ENCODE measurements around the gene TRERF1.

Gene TRERF1

DNA sequence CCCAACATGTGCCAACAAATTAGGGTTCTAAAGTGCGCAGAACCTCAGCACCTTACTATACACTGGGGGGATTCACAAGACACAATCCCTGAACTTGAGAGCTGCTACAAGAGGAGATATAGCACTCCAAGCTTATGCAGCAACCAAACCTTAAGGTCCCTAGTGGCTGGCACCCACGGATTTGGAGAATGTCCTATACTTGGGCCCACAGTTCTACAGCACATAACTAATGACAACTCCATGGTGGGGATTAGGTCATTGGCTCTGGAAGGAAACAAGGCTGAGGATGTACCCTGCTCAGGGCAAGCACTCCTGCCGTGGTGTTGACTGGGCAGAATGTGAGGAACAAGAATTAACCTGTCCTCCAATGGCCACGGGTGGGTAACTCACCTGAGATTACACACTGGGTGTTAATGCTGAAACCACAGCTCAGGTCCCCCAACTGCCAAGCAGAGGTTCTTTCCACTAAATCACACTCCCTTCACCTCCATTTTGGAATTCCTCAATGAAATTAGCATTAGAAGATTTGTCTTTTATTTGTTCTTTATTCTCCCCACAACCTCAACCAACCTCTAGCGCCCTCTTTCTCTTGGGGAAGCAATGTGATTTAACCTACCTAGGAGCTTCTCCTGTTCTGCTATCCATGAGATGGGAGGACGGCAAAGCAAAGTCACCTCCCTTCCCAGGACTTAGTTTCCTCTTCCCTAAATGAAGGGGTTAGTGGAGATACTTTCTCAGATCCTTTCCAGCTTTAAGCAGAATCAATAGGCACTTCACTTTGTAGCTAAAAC is 32.0 kb downstream of the TRERF1 start:
- no peak for DNase-seq

DNA sequence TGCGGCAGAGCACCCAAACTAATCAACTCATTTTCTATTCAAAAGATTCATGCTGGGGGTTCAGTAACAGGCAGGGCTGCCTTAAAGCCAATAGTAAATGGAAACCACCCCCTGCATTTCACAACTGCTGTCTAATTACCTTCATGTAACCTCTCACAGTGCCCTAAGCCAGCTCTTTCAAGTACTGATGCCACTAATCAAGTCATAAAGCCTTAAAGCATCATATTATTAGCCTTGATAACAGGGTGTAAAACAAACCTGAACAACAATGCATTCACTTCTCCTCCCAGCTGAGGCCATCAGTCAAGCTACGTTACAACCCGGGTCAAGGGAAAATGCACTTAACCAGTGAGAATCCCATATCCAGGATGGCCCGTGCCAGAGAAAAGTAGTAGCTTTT is 33.0 kb downstream of the TRERF1 start:
- no peak for DNase-seq

- DNase-seq = peak; percentile 11 to 14
Measured at GRCh38 chr6:42417641-42418112, 34.0 kb downstream of the TRERF1 start.

- DNase-seq = peak in 1 of 2 experiments; percentile 17
Measured at GRCh38 chr6:42411406-42411805, 40.3 kb downstream of the TRERF1 start.

GRCh38 chr6:42410861-42411260 is 40.9 kb downstream of the TRERF1 start:
- no peak for DNase-seq

DNA sequence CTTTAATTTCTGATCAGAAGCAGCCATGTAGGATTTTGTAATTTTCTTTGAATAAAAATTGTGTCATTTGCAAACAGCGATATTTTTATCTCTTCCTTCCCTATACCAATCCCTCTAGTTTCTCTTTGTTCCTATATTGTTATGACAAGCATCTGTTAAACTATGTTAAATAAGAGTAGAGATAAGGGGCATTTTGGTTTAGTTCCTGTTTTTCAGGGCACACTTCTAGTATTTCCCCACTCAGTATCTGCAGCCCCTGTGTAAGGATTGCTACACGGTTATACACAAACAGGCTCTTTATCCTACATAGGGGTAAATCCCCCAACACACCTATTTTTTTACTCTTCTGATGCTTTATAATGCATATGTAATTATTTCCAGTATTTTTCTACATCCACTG is 42.1 kb downstream of the TRERF1 start:
- peak; percentile 91 to 94 for DNase-seq

DNA sequence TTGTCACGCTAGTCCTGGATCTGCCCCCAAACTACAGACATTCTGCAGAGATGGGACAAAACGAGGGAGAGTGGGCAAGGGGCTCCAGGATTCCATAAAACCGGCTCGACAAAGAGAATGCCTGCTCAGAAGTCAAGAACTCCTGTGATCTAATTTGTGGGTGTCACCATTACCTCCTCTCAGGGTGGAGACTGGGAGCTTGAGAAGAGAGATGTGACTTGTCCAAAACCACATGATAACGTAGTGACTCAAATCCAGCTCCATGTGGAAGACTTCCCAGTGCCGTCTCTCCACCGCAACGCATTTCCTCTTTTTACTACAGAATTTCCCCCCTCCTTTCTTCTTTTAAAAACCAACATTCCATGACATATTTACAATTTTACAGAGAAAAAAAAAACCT is 44.3 kb downstream of the TRERF1 start:
- peak; percentile 78 to 79 for DNase-seq

DNA sequence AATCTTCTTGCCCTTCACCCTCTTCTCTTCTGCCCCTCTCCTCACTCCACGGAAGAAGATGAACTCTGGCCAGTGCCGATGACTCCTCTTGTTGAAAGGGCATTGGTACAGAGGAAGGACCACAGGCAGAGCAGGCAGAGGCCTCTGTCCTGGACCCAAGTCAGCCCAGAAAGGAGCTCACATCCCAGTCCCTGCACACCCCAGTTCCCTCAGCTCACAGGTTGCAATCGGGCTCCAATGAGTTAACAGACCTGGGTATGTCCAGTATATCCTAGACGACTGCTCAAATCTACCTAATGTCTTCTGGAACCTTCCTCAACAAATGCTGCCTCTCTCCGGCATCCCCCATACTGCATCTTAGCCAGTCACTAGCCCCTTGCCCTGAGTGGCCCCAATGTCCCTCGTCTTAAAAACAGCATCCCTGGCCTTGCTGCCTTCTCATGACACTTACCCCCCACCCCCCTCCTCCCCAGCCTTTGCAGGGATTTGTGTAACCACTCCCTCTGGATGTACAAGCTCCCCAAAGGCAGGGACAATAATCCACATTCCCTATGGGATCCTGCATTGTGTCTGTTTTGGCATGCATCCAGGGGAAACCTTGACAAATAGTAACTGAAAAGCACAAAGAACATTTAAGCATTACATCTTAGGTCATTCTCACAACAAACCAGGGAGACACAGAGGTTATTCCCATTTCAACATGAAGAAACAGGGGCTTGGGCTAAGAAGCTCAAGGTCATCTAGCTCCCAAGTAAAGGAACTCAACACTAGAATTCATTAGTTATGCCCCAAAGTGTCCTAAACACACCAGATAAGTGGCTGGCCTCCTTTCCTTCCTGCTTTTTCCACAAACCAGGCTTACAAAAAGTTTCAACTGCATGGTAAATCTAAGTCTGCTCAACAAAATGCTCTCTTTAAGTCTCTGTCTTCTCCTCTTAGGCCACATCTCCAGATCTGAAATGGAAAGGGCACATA is 45.1 kb downstream of the TRERF1 start:
- DNase-seq = no peak

- DNase-seq = no peak
Measured at GRCh38 chr6:42405021-42405420, 46.7 kb downstream of the TRERF1 start.

DNA sequence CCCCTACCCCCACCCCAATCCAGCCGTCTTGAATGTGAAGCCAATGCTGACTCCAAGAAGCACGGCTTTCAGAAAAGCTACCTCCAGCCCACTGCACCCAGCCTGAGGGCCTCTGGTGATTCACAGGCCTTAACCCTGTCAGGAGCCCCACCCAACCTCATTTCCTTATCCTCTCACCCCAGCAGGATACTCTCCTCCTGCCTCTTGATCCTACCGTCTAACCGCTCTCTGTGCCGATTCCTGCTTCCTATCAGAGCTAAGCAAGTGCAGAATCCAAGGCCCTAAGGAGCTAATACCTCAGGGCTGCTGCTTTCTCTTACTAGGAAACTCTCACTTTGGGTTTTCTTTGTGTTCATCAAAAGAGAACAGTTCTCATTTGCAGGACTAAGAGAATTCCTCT is 47.2 kb downstream of the TRERF1 start:
- no peak for DNase-seq

DNA sequence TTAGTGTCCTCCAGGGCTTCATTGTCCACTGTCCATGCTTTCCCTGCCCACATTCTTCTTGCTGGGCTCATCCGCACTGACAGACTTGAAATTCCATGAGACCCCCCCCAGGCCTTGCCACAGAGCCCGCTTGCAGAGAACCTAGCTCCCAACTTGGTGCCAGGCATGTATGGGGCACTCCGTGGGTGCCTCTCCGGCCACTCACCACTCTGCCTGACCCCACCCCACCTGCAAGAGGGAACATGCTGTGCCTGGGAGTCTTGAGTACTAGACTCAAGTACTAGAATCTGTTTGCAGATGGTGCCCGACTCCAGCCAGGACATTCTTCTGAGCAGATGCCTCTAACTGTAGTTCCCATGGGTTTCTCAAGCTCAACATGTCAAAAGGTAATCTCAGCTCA is 47.9 kb downstream of the TRERF1 start:
- no peak for DNase-seq

DNA sequence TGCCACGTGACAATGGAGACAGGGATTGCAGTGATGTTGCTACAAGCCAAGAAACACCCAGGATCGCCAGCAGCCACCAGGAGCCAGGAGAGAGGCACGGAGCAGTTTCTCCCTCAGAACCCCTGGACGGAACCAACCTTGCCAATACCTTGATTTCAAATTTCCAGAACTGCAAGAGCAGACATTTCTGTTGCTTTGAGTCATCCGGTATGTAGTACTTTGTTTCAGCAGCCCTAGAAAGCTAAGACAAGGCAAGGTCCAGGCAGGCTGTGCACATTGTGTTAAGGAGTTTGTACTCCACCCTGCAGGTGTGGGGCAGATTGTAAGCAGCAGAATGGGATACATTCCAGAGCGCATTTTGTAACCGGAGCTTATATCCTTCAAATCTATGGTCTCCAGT is 48.3 kb downstream of the TRERF1 start:
- no peak for DNase-seq

GRCh38 chr6:42402184-42402583 is 49.5 kb downstream of the TRERF1 start:
- no peak for DNase-seq

GRCh38 chr6:42401613-42401951 is 50.1 kb downstream of the TRERF1 start:
- no peak for DNase-seq

DNA sequence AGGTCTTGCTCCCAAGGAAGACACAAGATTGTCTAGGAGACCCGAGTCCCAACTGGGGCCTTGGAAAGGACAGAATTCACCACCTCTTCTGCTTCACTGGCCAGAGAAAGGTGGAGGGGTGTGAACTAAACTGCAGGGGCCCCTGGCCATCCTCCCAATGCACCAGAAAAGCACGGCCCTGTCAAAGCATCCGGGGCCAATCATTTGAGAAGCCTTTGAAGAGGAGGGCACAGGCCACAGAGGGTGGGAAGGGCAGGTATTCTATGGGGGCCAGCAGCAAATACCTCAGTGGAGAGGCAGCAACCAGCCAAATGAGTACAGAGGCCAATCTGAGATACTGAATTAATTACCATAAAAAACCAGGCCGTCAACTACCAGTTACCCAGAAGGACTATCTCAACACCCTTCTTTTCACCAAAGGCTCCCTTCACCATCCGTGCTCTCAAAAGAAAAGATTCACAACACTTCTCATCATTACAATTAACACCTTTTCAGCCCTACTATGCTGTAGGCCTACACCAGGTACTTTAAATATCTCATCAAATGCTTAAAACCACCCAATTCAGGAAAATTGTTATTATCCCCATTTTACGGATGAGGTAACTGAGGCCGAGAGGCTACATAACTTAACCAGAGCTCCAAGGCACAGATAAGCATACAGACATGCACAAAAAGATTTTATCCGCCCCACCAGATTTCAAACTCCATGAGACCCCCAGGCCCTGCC is 50.7 kb downstream of the TRERF1 start:
- no peak for DNase-seq

DNA sequence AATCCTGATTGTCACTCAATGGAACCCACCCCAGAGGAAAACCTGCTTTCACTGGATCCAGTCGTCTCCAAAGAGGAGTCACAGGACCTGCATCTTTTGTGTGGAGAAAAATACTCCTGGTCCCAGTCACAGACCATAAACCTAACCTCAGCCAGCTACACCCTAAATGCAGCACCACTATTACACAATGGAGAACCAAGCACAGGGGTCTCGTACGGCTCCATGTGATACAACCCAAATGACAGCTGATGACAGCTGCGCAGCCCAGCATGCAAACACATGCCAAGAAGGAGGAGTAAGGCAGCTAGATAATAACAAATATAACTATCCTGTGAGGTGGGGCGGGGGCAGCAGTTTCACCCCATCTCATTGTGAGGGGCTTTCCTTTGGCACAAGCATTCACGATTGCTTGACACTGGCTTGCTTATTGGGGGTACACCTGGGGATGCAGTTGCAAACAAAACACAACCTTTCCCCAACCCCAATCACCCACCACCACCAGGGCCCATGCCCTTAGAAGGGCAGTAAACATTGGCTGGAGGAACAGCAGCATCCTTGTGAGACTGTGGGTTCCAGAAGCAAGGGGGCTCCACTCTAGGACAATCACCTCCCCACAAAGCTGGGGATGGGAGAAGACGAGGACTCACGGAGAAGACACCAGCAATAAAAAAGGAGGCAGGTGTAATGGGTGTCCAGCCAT is 51.5 kb downstream of the TRERF1 start:
- DNase-seq = no peak

DNA sequence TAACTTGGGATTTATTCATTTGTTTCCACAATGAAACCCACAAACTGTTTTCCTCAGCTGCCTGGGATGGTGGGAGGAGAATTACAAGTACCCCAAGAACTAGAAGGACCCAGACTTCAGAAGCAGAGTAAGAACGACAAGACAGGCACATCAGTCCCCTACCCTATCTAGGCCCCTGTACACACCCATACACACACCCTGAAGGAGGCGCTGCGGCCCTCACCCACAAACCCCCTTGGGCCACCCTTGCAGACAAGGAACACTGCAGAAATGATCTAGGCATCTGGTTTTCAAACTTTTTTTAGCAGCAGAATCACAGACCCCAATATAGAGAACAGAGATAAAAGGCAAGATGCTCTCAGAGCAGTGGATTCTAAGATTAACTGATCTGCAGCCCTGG is 55.0 kb downstream of the TRERF1 start:
- DNase-seq = no peak

DNA sequence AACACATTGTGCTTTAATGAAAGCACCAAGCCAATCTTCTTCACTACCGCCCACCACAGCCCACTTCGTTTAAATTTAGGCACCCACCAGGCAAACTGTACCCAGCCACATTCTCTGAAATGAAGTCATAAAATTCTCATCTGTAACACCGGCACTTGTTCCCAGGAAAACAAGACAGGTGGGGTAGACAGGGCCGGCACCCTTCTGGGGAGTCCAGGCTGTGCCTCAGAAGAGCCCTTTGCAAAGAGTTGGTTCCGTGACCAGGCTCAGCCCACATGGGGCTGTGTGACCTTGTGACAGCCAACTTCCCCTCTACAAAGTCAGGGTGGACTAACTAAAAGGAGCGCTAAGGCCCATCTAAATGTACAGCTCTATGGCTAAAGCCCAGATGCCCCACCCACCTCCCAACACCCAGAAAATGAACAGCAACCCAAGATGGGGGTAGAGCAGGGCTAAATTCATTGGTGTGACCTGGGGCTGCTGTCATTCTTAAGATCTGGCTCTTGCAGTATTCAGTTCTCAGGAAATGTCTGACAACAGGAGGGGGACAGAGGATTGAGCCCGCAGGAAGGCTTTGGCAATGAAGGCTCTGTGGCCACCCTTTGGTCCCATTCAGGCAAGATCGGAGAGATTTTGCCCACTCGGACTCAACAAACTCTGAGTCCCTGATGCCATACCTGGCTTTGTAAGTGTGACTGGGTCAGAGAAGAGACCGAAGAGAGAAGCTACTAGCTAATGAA is 56.7 kb downstream of the TRERF1 start:
- DNase-seq = no peak

DNA sequence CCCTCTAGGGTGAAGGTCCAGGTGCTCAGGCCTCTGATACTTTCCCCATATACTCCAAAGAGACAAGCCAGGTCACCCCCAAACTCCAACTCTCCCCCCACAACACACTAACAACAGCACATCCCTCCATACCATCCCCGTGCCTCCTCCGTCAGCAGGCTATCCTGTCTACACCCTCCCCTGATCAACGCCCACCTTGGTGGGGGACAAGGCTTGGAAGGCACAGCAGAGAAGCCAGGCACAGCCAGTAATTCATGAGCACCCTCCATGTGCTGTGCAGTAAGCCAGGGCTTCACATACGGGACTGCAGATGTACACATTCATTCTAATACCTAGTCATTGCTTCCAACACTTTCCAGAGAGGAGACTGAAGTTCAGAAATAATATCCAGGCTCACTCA is 57.6 kb downstream of the TRERF1 start:
- no peak for DNase-seq

DNA sequence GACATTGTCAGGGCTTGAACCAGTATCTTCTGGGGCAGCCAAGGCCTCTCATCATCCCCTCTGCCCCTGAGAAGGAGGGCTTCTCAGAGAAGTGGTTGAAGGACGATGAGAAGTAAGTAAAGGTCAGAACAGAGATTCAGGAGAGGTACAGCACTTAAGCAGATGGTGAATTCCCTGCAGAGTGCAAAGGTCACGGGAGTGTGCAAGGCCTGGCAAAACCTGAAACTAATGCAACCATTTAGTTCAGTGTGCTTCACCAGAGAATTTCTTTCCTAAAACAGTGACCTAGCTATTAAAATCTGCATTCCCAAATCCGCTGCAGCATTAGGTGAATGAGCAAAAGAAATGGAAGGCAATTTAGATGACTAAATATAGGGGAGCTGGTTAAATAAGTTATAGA is 58.4 kb downstream of the TRERF1 start:
- DNase-seq = no peak

GRCh38 chr6:42392833-42393232 is 58.9 kb downstream of the TRERF1 start:
- DNase-seq = no peak

DNA sequence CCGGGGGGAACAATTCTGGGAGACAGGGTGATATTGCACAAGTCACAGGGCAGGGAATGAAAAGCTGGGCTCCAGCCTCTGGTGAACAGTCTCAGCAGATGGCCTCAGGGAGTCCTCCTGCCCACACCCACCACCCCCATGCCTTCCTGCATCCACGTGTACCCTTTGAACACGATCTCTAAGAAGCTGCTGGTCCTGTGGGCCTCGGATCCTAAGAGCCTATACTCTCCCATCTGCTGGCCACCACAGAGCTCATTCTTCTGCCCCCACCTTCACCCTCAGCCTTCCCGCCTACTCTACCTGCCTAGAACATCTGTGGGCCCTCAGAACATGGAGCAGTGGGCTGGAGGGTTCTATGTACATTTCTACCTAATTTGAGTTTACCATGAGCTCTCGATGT is 60.3 kb downstream of the TRERF1 start:
- DNase-seq = no peak

Data from Kasumi-1 (cell line).